HL-60 (cell line): ENCODE results near the gene TMPRSS13.

Experiments used
- DNase-seq, 2 experiments: peaks; one replicate each; pipeline ENCODE4 v3.0.0-alpha.2; 2010 to 2020; ENCODE audit warnings: low read depth in 1 of 2, low spot score in 1 of 2
- H3K27ac ChIP-seq: fragments of 250-450 bp; sonication (Bioruptor Pico); replicated peaks from 2 replicates; pipeline ENCODE4 v1.5.1; 2020; ENCODE audit warnings: mild to moderate bottlenecking, moderate library complexity
- H3K27me3 ChIP-seq: fragments of 250-450 bp; sonication (Bioruptor Pico); 2 replicates; pipeline ENCODE4 v1.5.1; 2021; ENCODE audit warnings: mild to moderate bottlenecking, moderate library complexity; ENCODE audit not compliant: insufficient read depth, poor library complexity, severe bottlenecking
- H3K4me3 ChIP-seq: replicated peaks from 2 replicates; pipeline ENCODE4 v1.5.1; 2011; ENCODE audit warnings: mild to moderate bottlenecking, control low read depth, low read length; ENCODE audit not compliant: insufficient read depth
- CTCF ChIP-seq: IDR thresholded peaks from one replicate; pipeline ENCODE4 v1.5.1; 2011; ENCODE audit warnings: low read length, control low read depth, inconsistent platforms; ENCODE audit not compliant: insufficient read depth
- GABPA ChIP-seq: IDR thresholded peaks from 2 replicates; pipeline ENCODE4 v1.6.1; 2012; ENCODE audit warnings: low read depth
- POLR2AphosphoS5 ChIP-seq: IDR thresholded peaks from 2 replicates; pipeline ENCODE4 v1.6.1; 2012; ENCODE audit warnings: low read depth
- REST ChIP-seq: IDR thresholded peaks from 2 replicates; pipeline ENCODE4 v1.6.1; 2012; ENCODE audit warnings: low read depth; ENCODE audit not compliant: insufficient replicate concordance
- SPI1 ChIP-seq: IDR thresholded peaks from 2 replicates; pipeline ENCODE4 v1.6.1; 2012; ENCODE audit warnings: low read depth, mild to moderate bottlenecking, borderline replicate concordance

TMPRSS13 gene

GRCh38 chr11:117946842-117947526 is 17.8 kb upstream of the TMPRSS13 start:
- Histone ChIP-seq H3K4me3 (no peak overlapping the region), H3K27ac (no peak overlapping the region), H3K27me3 (peaks cover 3% of the 10 kb centered on the region)
- TF ChIP-seq SPI1 (no peak), GABPA (no peak), CTCF (peak; percentile 91)
- DNase-seq: peak; percentile 73

- Histone ChIP-seq H3K4me3 (no peak overlapping the region), H3K27me3 (peaks cover 3% of the 10 kb centered on the region), H3K27ac (no peak overlapping the region)
- no peak for TF ChIP-seq GABPA
- TF ChIP-seq CTCF: no peak
- TF ChIP-seq POLR2AphosphoS5: no peak
- TF ChIP-seq REST: no peak
- no peak for TF ChIP-seq SPI1
- DNase-seq: no peak
These were observed 17.1 kb upstream of the TMPRSS13 start for GRCh38 chr11:117946156-117946841.

- Histone ChIP-seq H3K4me3 (no peak overlapping the region), H3K27me3 (peaks cover 3% of the 10 kb centered on the region), H3K27ac (no peak overlapping the region)
- DNase-seq: no peak
- TF ChIP-seq REST: no peak
- no peak for TF ChIP-seq GABPA
- TF ChIP-seq POLR2AphosphoS5: no peak
- no peak for TF ChIP-seq SPI1
These were observed 16.0 kb upstream of the TMPRSS13 start for GRCh38 chr11:117945047-117945810.

GRCh38 chr11:117944554-117944953 is 15.4 kb upstream of the TMPRSS13 start:
- no peak for DNase-seq
- H3K27ac ChIP-seq: no peak overlapping the region
- H3K27me3 ChIP-seq: peaks cover 3% of the 10 kb centered on the region
- TF ChIP-seq SPI1 (no peak), POLR2AphosphoS5 (no peak), GABPA (no peak), REST (no peak), CTCF (no peak)
- no peak overlapping the region for H3K4me3 ChIP-seq
